ENCODE data around the gene BFSP2.
"Not testable (repeated sequence)": the region's sequence is repeated elsewhere in the genome, so short reads cannot be mapped to it uniquely, and the experiment has no call there.

GRCh38 chr3:133523758-133524157 is 123.9 kb downstream of the BFSP2 start:
- TF ChIP-seq CTCF, POLR2A (IDR thresholded peaks at IDR 0.05): not testable (repeated sequence)
